ENCODE results near the gene PPM1K. TPM values are rescaled to one million over a fixed set of nuclear protein-coding genes. Genes with fewer than 3 reads are reported as not detected.

Gene PPM1K
- total and polyA plus RNA-seq, 2 donors from 2014 or later = 15.4 to 20.9 TPM

DNA sequence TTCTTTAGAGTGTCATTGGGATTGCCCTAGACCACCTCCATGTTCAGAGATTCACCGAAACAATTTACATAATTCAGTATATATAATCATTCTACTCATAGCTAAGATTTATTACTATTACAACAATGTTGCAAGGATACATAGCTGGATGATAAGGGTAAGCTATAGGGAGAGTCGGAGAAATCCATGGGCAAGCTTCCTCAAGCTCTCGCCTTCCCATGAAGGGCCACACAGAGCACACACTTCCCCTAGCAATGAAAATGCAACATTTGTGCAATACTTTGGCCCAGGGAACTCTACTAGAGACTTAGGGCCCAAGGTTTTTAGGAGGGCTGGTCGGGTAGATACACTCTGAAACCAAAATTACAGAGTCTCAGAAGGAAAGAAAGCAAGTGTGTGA is 76.2 kb downstream of the PPM1K start:
- FAIRE-seq (no peak), DNase-seq (no peak)
- Histone ChIP-seq H3K4me3 (ENCODE audit: low read length in 3 of 3) (no peak overlapping the region), H3K27me3 (ENCODE audit: control insufficient read depth, insufficient read depth, low read length) (no peaks in the 10 kb centered on the region), H3K36me3 (ENCODE audit: control insufficient read depth in 2 of 3, insufficient read depth in 3 of 3, low read length in 3 of 3) (no peaks in the 10 kb centered on the region), H3K4me1 (ENCODE audit: control insufficient read depth in 2 of 3, insufficient read depth in 2 of 3, low read depth in 1 of 3, low read length in 3 of 3) (no peaks in the 10 kb centered on the region), H3K9ac (ENCODE audit: low read length in 3 of 3) (no peak overlapping the region), H3K9me3 (ENCODE audit: control insufficient read depth in 2 of 3, insufficient read depth in 1 of 3, low read length in 3 of 3) (no peaks in the 10 kb centered on the region), H3K27ac (ENCODE audit: low read depth in 2 of 2, low read length in 2 of 2) (no peak overlapping the region)
- TF ChIP-seq, protein P1, sequence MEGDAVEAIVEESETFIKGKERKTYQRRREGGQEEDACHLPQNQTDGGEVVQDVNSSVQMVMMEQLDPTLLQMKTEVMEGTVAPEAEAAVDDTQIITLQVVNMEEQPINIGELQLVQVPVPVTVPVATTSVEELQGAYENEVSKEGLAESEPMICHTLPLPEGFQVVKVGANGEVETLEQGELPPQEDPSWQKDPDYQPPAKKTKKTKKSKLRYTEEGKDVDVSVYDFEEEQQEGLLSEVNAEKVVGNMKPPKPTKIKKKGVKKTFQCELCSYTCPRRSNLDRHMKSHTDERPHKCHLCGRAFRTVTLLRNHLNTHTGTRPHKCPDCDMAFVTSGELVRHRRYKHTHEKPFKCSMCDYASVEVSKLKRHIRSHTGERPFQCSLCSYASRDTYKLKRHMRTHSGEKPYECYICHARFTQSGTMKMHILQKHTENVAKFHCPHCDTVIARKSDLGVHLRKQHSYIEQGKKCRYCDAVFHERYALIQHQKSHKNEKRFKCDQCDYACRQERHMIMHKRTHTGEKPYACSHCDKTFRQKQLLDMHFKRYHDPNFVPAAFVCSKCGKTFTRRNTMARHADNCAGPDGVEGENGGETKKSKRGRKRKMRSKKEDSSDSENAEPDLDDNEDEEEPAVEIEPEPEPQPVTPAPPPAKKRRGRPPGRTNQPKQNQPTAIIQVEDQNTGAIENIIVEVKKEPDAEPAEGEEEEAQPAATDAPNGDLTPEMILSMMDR (IDR thresholded peaks at IDR 0.05; ENCODE audit: borderline replicate concordance, extremely low read depth, insufficient read depth) = no peak
- intact Hi-C loops (cut with DNase I) = no loop called here

Other genes starting within 250 kb of the PPM1K start
- gene ABCG2, start 125.9 kb downstream of the PPM1K start, total RNA-seq = 4.7 TPM
- 1.5 TPM for gene ABCG2, start 125.9 kb downstream of the PPM1K start, polyA plus RNA-seq (ENCODE audit: insufficient read depth, low read depth, low replicate concordance)
- 15.7 TPM for gene HERC6, start 94.3 kb upstream of the PPM1K start, total RNA-seq
- gene HERC6, start 94.3 kb upstream of the PPM1K start, polyA plus RNA-seq (ENCODE audit: insufficient read depth, low read depth, low replicate concordance) = 7.4 TPM
- 6.5 TPM for gene HERC5, start 172.6 kb upstream of the PPM1K start, total RNA-seq
- 4.7 TPM for gene HERC5, start 172.6 kb upstream of the PPM1K start, polyA plus RNA-seq (ENCODE audit: insufficient read depth, low read depth, low replicate concordance)
- gene PYURF, start 239.2 kb upstream of the PPM1K start, total RNA-seq = 63.0 TPM
- 105 TPM for gene PYURF, start 239.2 kb upstream of the PPM1K start, polyA plus RNA-seq (ENCODE audit: insufficient read depth, low read depth, low replicate concordance)